Activated CD8-positive, alpha-beta memory T cell treated with anti-CD3 and anti-CD28 coated beads, Interleukin-2, amount 50 U/mL, for 48 hours (primary cell): ENCODE results near the gene AAK1.
"Not testable (repeated sequence)": the region's sequence is repeated elsewhere in the genome, so short reads cannot be mapped to it uniquely, and the experiment has no call there.

Source experiments
- DNase-seq: peaks from one replicate; pipeline ENCODE4 v3.0.0-alpha.2; 2020

AAK1 gene

DNA sequence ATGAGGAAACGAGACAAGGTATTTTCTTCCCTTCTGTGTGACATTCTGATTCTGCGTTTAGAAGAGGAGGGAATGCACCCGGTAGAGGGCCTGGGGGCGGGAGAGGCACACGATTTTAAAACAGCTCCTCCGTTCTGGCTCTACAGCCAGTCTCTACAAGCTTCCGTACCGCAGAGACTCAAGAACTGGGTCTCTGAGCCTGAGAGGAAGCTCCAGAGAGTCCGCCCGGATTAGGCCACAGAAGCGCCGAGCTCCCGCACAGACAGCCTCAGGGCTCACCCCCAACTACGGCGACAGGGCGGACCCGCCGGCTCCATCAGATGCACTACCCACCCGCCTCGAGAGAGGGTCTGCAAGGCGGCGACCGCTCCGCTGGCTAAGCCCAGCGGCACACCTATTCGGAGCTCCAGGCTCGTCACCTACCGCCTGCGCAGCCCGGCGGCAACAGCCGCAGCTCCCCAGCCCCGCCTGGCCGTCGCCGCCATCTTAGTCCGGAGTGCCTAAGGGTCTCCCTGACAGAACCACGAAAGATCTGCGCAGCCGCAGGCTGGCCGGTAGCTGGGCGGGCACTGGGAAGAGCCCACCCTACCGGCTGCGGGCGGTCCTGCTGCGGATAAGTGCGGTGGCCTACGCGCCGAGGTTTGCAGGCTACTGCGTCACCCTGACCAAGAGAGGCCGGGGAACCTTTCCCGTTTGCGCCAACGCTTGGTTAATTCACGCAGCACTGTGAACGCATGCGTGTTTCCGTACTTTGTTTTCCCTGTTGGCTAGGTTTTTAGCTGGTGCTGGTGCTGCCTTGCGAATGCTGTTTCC, 206.4 kb downstream of the AAK1 start, which contains the start of gene NFU1:
TSS of gene NFU1 (minus strand) at position 498 of the 813 bp plus-strand sequence. CDS start at position 485, 13 bp downstream.
- DNase-seq = peak; percentile 94

DNA sequence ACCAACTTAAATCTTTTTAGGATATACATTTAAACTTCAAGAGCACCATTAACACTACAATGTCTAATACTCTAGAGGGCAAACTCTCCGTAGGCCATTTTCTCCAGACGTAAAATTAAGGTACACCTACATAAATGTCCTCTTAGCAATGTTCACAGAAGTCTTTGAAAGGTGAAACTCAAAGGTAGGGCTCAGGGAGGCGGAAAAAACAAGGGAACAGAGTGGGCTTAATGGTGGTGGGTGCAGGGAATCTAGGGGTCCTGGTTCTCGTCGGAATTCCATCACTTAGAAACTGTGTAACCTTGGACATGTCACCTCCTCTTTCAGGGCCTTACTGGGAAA, 207.0 kb downstream of the AAK1 start:
- DNase-seq = no peak

DNA sequence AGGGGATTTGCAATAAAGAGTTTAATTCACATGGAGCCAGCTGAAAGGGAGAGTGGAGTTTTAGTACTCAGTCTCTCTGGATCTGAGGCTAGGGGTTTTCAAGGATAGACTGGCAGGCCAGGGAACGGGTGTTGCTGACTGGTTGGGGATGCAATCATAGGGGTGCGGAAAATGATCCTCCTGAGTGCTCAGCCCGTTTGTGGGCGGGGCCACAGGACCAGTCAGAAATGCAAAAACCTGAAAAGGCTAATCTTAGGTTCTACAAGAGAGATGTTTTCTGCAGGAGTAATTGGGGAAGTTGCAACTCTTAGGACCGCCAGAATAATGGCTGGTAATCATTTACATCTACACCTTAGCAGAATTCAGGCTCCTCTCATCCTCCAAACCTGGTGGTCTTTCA, 208.8 kb downstream of the AAK1 start:
- no peak for DNase-seq

DNA sequence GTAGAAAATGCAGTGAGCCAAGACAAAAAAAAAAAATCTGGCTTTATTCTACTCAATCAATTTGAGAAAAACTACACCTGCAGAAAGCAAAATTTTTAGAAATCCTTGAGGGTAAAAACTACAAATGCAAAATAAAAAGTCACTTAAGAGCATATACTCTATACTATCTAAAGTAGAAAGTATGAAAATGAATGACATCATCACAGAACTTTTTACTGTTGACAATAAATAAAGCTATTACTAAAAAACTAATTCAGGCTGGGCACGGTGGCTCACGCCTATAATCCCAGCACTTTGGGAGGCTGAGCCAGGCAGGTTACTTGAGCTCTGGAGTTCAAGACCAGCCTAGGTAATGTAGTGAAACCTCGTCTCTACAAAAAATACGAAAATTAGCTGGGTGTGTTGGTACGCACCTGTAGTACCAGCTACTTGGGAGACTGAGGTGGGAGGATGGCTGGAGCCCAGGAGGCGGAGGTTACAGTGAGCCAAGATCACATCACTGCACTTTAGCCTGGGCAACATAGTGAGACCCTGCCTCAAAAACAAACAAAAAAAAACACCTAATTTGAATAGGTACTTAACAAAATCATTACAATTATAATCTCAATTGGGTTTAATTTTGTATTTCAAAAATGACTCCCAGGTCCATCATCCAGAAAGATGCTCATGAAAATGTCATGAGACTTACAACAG, 213.9 kb downstream of the AAK1 start:
- DNase-seq = no peak

DNA sequence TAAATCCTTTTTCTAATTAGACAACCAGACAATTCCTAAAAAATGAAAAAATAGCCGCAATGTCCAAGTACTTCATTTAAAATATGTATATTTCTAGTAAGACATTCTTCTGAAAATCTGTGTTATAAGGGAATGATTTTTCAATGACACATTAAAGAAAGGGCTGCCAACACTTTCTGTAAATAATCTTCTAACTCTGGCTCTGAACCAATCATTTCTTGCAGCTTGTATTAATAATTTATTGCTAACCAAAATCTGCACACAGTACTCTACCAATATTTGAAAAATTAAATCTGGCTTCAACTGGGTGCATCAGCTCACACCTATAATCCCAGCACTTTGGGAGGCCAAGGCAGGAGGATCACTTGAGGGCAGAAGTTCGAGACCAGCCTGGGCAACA, 214.6 kb downstream of the AAK1 start:
- DNase-seq = no peak

DNA sequence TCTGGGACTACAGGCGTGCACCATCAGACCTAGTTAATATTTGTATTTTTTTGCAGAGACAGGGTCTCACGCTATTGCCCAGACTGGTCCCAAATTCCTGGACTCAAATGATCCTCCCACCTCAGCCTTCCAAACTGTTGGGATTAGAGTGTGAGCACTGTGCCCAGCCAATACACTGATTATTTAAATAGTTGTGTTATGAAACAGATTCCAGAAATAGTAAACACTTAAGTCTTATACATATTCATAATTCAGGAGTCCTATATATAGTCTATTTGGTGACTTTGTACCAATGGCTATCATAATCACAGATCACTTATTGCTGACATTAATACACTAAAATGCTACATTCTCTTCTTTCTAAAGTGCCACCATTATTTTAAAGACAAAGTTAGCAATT, 219.1 kb downstream of the AAK1 start:
- no peak for DNase-seq

DNA sequence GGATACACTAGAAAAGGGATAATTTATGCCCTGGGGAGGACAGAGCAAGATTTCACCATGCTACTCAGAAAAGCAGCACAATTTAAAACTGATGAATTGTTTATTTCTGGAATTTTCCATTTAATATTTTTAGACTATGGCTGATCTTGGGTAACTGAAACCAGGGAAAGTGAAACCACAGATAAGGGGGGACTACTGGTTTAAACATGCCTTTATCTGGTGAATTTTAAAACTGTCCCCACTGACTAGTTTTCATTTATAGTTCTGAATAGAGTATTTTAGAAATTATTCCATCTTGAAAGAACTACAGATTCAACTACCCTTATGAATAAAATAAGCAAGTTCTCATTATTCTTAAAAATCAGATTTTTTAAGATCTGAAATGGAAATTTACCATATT, 221.3 kb downstream of the AAK1 start:
- DNase-seq = no peak

DNA sequence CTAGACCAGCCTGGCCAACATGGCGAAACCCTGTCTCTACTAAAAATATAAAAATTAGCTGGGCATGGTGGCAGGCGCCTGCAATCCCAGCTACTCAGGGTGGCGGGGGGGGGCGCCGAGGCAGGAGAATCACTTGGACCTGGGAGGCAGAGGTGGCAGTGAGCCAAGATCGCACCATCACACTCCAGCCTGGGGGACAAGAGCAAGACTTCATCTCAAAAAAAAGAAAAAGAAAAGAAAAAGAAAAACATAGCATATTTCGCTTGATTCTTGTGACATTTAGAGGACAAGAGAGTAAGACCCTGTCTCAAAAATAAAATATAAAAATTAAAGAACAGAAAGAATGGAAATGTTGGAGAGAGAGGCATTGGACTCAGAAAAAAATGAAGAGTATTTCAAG, 224.4 kb downstream of the AAK1 start:
- DNase-seq = not testable (repeated sequence)

DNA sequence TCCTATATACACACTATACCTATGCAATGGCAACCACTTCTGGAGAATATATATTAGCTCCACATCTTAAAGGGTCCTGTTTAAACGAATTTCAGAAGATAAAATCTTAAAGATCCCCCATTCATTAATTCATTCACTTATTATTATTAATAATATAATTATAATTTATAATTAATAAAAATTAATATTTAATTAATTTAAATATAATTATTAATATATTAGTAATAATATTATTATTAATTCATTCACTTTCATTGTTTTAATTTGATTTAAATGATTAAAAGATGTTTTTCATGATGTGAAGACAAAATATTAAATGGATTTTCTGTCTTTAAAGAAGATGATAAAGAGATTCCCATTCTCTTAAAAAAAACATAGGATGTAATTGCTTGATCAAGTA, 227.4 kb downstream of the AAK1 start:
- DNase-seq = no peak
